ENCODE measurements around the gene OR2T5. TPM values are rescaled to one million over a fixed set of nuclear protein-coding genes. Genes with fewer than 3 reads are reported as not detected.

Gene OR2T5
- total and polyA plus RNA-seq, 10 of the 15 experiments (the other 5 are each of a cell fraction or from before 2014, with no cell fraction given): 0.07 to 1.5 (median 0.59) TPM; not detected in 1

Other genes starting within 250 kb of the OR2T5 start
Only the 7 nearest of the 17 such genes appear.
- gene OR2T1, start 85.5 kb upstream of the OR2T5 start, total RNA-seq (2014; rRNA removed): not detected in 2 replicates
- gene OR2T1, start 85.5 kb upstream of the OR2T5 start, total RNA-seq (2014; rRNA removed; fragmentation: Illumina TruSeq; extraction: Trizol): not detected in 2 replicates
- gene OR2T1, start 85.5 kb upstream of the OR2T5 start, total RNA-seq (2021): not detected in 2 replicates
- 0.04 TPM in 1 of 2 replicates, not detected in the other for gene OR2T1, start 85.5 kb upstream of the OR2T5 start, polyA plus RNA-seq (2011; rRNA removed)
- gene OR2T1, start 85.5 kb upstream of the OR2T5 start, polyA plus RNA-seq (2014; fragmentation: Illumina TruSeq; extraction: Trizol): not detected in 2 replicates
- under 1 TPM in 1 of 2 experiments, not detected in 1; 0.02 TPM for gene OR2T1, start 85.5 kb upstream of the OR2T5 start, polyA plus RNA-seq (2014; fragmentation: Nextera tagmentation; extraction: Ambion mirVana)
- gene OR2T1, start 85.5 kb upstream of the OR2T5 start, polyA plus RNA-seq (2014; rRNA removed): not detected in 2 replicates
- gene OR2T1, start 85.5 kb upstream of the OR2T5 start, polyA plus RNA-seq (2016; fragmentation: Nextera tagmentation; extraction: Ambion mirVana): not detected
- 6.3 and 8.8 TPM in 2 replicates for gene OR2T2, start 43.0 kb upstream of the OR2T5 start, total RNA-seq (2014; rRNA removed)
- gene OR2T2, start 43.0 kb upstream of the OR2T5 start, total RNA-seq (2014; rRNA removed; fragmentation: Illumina TruSeq; extraction: Trizol): 6.7 and 7.0 TPM in 2 replicates
- 3.8 and 4.4 TPM in 2 replicates for gene OR2T2, start 43.0 kb upstream of the OR2T5 start, total RNA-seq (2021)
- gene OR2T2, start 43.0 kb upstream of the OR2T5 start, polyA plus RNA-seq (2011; rRNA removed): 5.0 TPM in 2 replicates
- gene OR2T2, start 43.0 kb upstream of the OR2T5 start, polyA plus RNA-seq (2014; fragmentation: Illumina TruSeq; extraction: Trizol): 0.57 and 0.60 TPM in 2 replicates
- under 1 TPM; 0.07 to 0.18 TPM for gene OR2T2, start 43.0 kb upstream of the OR2T5 start, polyA plus RNA-seq (2014; fragmentation: Nextera tagmentation; extraction: Ambion mirVana)
- gene OR2T2, start 43.0 kb upstream of the OR2T5 start, polyA plus RNA-seq (2014; rRNA removed): 0.68 and 0.79 TPM in 2 replicates
- 1 to 10 TPM in 1 of 2 experiments, under 1 TPM in 1; 0.86 to 1.5 TPM for gene OR2T2, start 43.0 kb upstream of the OR2T5 start, polyA plus RNA-seq (2016; fragmentation: Nextera tagmentation; extraction: Ambion mirVana)
- 6.1 and 7.5 TPM in 2 replicates for gene OR2T3, start 15.2 kb upstream of the OR2T5 start, total RNA-seq (2014; rRNA removed)
- 8.5 and 10.1 TPM in 2 replicates for gene OR2T3, start 15.2 kb upstream of the OR2T5 start, total RNA-seq (2014; rRNA removed; fragmentation: Illumina TruSeq; extraction: Trizol)
- 9.2 and 11.2 TPM in 2 replicates for gene OR2T3, start 15.2 kb upstream of the OR2T5 start, total RNA-seq (2021)
- 11.0 and 23.3 TPM in 2 replicates for gene OR2T3, start 15.2 kb upstream of the OR2T5 start, polyA plus RNA-seq (2011; rRNA removed)
- 6.4 and 8.3 TPM in 2 replicates for gene OR2T3, start 15.2 kb upstream of the OR2T5 start, polyA plus RNA-seq (2014; fragmentation: Illumina TruSeq; extraction: Trizol)
- 1 to 10 TPM; 2.0 to 2.3 TPM for gene OR2T3, start 15.2 kb upstream of the OR2T5 start, polyA plus RNA-seq (2014; fragmentation: Nextera tagmentation; extraction: Ambion mirVana)
- gene OR2T3, start 15.2 kb upstream of the OR2T5 start, polyA plus RNA-seq (2014; rRNA removed): 5.4 and 9.2 TPM in 2 replicates
- 1 to 10 TPM; 4.1 to 4.5 TPM for gene OR2T3, start 15.2 kb upstream of the OR2T5 start, polyA plus RNA-seq (2016; fragmentation: Nextera tagmentation; extraction: Ambion mirVana)
- 1.4 and 2.2 TPM in 2 replicates for gene OR2G6, start 19.5 kb downstream of the OR2T5 start, total RNA-seq (2014; rRNA removed)
- gene OR2G6, start 19.5 kb downstream of the OR2T5 start, total RNA-seq (2014; rRNA removed; fragmentation: Illumina TruSeq; extraction: Trizol): 1.8 and 2.4 TPM in 2 replicates
- gene OR2G6, start 19.5 kb downstream of the OR2T5 start, total RNA-seq (2021): 0.77 and 1.1 TPM in 2 replicates
- 1.9 and 2.6 TPM in 2 replicates for gene OR2G6, start 19.5 kb downstream of the OR2T5 start, polyA plus RNA-seq (2011; rRNA removed)
- gene OR2G6, start 19.5 kb downstream of the OR2T5 start, polyA plus RNA-seq (2014; fragmentation: Illumina TruSeq; extraction: Trizol): 0.41 and 0.44 TPM in 2 replicates
- under 1 TPM; 0.27 to 0.50 TPM for gene OR2G6, start 19.5 kb downstream of the OR2T5 start, polyA plus RNA-seq (2014; fragmentation: Nextera tagmentation; extraction: Ambion mirVana)
- gene OR2G6, start 19.5 kb downstream of the OR2T5 start, polyA plus RNA-seq (2014; rRNA removed): 0.27 and 0.69 TPM in 2 replicates
- gene OR2G6, start 19.5 kb downstream of the OR2T5 start, polyA plus RNA-seq (2016; fragmentation: Nextera tagmentation; extraction: Ambion mirVana): under 1 TPM; 0.21 to 0.74 TPM
- gene OR2T29, start 74.2 kb downstream of the OR2T5 start, total RNA-seq (2014; rRNA removed): 3.5 and 9.4 TPM in 2 replicates
- gene OR2T29, start 74.2 kb downstream of the OR2T5 start, total RNA-seq (2014; rRNA removed; fragmentation: Illumina TruSeq; extraction: Trizol): 4.2 and 5.4 TPM in 2 replicates
- 3.4 and 4.6 TPM in 2 replicates for gene OR2T29, start 74.2 kb downstream of the OR2T5 start, total RNA-seq (2021)
- gene OR2T29, start 74.2 kb downstream of the OR2T5 start, polyA plus RNA-seq (2011; rRNA removed): 5.8 and 10.2 TPM in 2 replicates
- gene OR2T29, start 74.2 kb downstream of the OR2T5 start, polyA plus RNA-seq (2014; fragmentation: Illumina TruSeq; extraction: Trizol): 0.49 and 1.5 TPM in 2 replicates
- 1 to 10 TPM in 1 of 2 experiments, under 1 TPM in 1; 0.49 to 1.3 TPM for gene OR2T29, start 74.2 kb downstream of the OR2T5 start, polyA plus RNA-seq (2014; fragmentation: Nextera tagmentation; extraction: Ambion mirVana)
- gene OR2T29, start 74.2 kb downstream of the OR2T5 start, polyA plus RNA-seq (2014; rRNA removed): 0.22 and 1.0 TPM in 2 replicates
- gene OR2T29, start 74.2 kb downstream of the OR2T5 start, polyA plus RNA-seq (2016; fragmentation: Nextera tagmentation; extraction: Ambion mirVana): 1 to 10 TPM; 1.2 to 1.3 TPM
- gene OR2T34, start 86.2 kb downstream of the OR2T5 start, total RNA-seq (2014; rRNA removed): 0.56 and 1.0 TPM in 2 replicates
- gene OR2T34, start 86.2 kb downstream of the OR2T5 start, total RNA-seq (2014; rRNA removed; fragmentation: Illumina TruSeq; extraction: Trizol): 0.36 and 0.60 TPM in 2 replicates
- gene OR2T34, start 86.2 kb downstream of the OR2T5 start, total RNA-seq (2021): 0.64 and 1.0 TPM in 2 replicates
- 1.5 and 2.7 TPM in 2 replicates for gene OR2T34, start 86.2 kb downstream of the OR2T5 start, polyA plus RNA-seq (2011; rRNA removed)
- gene OR2T34, start 86.2 kb downstream of the OR2T5 start, polyA plus RNA-seq (2014; fragmentation: Illumina TruSeq; extraction: Trizol): 0.40 and 1.9 TPM in 2 replicates
- under 1 TPM in 1 of 2 experiments, not detected in 1; 0.16 TPM for gene OR2T34, start 86.2 kb downstream of the OR2T5 start, polyA plus RNA-seq (2014; fragmentation: Nextera tagmentation; extraction: Ambion mirVana)
- 0.33 and 0.65 TPM in 2 replicates for gene OR2T34, start 86.2 kb downstream of the OR2T5 start, polyA plus RNA-seq (2014; rRNA removed)
- gene OR2T34, start 86.2 kb downstream of the OR2T5 start, polyA plus RNA-seq (2016; fragmentation: Nextera tagmentation; extraction: Ambion mirVana): under 1 TPM in 1 of 2 experiments, not detected in 1; 0.28 TPM
- not detected in 2 replicates for gene OR2T10, start 109.1 kb downstream of the OR2T5 start, total RNA-seq (2014; rRNA removed)
- not detected in 2 replicates for gene OR2T10, start 109.1 kb downstream of the OR2T5 start, total RNA-seq (2014; rRNA removed; fragmentation: Illumina TruSeq; extraction: Trizol)
- gene OR2T10, start 109.1 kb downstream of the OR2T5 start, total RNA-seq (2021): not detected in 2 replicates
- gene OR2T10, start 109.1 kb downstream of the OR2T5 start, polyA plus RNA-seq (2011; rRNA removed): not detected in 2 replicates
- not detected in 2 replicates for gene OR2T10, start 109.1 kb downstream of the OR2T5 start, polyA plus RNA-seq (2014; fragmentation: Illumina TruSeq; extraction: Trizol)
- gene OR2T10, start 109.1 kb downstream of the OR2T5 start, polyA plus RNA-seq (2014; fragmentation: Nextera tagmentation; extraction: Ambion mirVana): not detected
- gene OR2T10, start 109.1 kb downstream of the OR2T5 start, polyA plus RNA-seq (2014; rRNA removed): not detected in 2 replicates
- gene OR2T10, start 109.1 kb downstream of the OR2T5 start, polyA plus RNA-seq (2016; fragmentation: Nextera tagmentation; extraction: Ambion mirVana): not detected